Measurements from ENCODE around the gene RUBCN.

Gene RUBCN

DNA sequence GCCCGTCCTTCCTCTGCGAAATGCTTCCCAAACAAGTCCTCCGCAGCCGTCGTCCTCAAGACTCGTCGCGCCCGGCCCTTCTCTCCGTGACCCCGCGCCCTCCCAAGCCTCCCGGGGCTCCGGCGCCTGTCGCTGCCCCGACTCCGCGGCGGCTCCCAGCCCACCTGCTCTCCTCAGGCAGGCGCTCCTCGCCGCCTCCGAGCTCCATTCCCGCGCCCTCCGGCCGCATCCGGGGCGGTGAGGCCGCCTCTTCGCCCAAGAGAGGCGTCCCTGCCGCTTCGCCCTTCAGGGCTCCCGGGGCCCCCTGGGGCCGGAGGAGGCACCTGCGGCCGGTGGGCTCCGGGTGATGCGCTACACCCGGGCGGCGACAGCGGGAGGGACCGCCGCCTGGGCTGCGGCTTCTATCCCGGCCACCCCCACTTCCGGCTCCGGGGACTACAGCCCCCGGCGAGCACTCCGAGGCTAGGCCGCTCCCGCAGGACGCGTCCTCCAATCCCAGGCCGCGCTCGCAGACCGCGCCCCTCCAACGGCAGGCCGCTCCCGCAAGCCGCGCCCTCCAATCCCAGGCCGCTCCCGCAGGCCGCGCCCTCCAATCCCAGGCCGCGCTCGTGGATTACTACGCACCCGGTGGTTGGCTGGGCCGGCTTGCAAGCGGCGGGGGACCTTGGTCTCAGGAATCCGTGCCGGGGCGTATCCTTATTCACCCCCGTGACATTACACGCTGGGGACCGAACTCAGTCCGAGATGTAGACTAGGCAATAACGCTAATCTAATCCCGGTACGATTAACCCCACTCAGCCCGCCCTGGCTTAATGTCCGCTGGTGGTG lies at the start of gene RUBCN:
Gene RUBCN (minus strand): TSS at position 414 of the 828 bp plus-strand sequence. CDS start 185 bp downstream, at position 229.
- DNase-seq: peak; percentile 92

DNA sequence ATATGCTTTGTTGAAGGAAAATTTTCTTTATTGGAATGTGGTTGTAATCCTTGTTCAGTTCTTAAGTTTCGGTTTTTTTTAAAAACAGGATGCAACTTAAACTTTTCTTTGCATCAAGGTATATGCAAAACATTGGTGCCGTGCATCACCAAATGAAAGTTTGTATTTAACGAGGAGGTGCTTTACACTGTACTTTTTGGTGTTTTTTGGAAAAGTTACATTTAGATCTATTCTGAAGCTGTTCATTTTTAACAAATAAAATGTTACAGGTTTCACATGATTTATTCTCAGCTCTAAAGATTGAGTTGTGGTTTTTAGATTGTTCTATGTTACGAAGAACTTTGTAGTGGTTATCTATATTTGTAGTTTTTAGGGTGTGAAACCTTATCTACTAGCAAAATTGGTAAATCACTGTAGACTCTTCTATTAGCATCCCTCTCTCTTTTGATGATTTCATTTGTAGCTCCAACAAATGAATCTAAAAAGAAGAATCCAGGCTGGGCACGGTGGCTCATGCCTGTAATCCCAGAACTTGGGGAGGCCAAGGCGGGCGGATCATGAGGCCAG lies 47.4 kb upstream of the RUBCN start:
- no peak for DNase-seq

DNA sequence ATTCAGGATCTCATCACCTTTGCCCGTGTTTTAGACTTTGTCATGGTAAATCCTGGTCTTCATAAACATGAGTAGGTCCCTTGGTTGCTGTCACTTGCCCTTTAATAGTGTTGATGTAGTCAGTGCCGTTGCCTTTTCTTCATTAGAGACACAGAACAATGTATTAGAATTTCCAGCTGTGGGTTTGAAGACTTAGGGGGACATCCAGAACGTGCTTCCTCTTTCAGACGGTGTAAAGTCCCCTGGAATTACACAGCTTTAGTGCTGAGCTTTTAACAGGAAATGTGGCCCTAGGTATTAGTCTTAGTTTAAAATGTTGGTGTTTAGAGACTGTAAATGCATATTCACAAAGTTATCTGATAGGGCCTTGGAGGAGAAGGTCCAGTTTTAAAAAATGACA lies 45.5 kb upstream of the RUBCN start:
- no peak for DNase-seq

DNA sequence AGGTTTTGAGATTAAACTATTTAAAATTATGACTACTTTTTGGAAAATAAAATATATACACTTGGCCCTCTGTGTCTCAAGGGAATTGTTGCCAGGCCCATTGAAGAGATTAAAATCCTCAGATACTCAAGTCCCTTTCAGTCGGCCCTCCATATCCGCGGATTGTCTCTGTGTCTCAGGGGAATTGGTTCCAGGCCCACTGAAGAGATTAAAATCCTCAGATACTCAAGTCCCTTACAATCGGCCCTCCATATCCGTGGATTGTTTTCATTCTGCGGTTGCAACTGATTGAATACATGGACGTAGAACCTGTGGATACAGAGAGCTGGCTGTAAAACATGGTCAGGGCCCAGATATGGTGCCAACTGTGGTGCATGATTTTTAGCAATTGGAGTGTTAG lies 38.6 kb upstream of the RUBCN start:
- DNase-seq: no peak

DNA sequence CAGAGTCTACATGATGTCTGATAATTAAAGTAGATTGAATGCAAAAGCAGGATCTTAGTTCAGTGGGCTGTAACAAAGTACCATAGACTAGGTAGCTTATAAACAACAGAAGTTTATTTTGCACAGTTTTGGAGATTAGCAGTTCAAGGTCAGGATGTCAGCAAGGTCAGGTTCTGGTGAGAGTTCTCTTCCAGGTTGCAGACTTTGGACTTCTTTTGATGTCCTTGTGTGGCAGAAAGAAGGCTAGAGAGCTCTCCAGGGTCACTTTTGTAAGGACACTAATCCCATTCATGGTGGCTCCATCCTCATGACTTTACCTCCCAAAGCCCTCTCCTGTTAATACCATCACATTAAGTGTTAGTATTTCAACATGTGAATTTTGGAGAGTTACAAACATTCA lies 25.1 kb upstream of the RUBCN start:
- no peak for DNase-seq

DNA sequence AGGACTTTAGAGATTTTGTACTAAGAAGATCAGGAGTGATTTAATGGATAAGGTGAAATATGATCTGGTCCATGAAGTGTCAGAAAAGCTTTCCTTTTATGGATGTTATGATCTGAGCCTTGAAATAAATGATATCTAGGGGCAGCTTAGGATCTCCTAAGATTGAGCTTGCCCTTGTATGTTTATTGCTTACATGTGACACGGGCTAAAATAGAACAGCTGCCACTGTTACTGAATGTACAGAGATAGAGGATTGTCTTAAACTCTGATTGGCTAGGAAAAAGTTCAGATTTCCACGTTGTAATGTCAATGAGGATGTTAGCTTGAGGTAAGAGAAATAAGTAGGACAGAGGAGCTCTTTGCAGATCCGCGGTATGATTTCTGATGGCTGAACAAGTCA lies 21.8 kb upstream of the RUBCN start:
- DNase-seq: no peak

DNA sequence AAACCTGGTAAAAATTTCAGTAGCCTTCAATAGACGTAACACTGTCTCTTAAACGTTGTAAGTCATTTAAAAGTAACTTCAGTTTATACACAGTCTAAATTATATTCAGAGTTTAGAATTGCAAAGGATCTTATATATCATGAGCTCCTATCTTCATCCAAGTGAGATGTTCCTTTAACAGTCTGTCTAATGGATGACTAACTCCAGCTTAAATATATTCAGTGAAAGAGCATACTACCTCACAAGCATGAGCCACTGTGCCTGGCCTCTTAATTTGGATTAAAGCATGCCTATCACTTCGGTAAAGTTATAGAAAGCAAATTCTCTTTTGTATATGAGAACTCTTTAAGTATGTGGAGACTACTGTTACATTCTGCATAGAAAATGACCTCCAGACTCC lies 20.0 kb upstream of the RUBCN start:
- DNase-seq: no peak

DNA sequence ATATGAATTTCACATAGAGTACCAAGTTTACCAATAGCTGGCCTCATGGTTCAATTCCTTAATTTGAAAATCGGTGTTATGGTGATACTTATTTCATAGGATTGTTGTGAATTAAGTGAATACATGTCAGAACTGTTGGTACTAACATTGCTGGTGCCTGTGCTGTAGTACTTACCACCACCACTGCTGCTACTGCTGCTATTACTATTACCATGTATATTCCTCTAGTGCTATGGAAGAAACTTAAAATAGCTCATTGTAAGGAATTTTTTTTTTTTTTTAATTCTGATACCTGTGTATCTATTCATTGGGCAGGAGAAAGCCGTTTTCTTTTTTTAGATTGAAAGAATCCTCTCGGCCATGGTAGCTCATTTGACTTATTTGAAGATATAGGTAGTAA lies 16.6 kb upstream of the RUBCN start:
- no peak for DNase-seq

DNA sequence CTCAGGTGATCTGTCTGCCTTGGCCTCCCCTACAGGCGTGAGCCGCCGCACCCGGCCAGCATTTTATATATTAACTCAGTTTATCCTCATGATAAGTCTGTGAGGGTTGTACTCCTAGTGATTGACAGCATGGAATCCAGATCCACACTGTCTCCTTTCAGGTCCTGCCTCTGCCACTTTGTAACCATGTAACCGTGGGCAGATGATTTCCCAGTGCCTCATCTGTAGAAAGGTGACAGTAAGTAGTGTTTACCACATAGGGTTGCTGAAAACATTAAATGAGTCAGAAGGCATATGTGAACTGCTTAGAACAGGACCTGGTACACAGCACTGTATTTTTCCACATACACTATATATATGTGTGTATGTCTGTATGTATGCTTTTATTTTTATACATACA lies 15.4 kb upstream of the RUBCN start:
- DNase-seq: no peak

DNA sequence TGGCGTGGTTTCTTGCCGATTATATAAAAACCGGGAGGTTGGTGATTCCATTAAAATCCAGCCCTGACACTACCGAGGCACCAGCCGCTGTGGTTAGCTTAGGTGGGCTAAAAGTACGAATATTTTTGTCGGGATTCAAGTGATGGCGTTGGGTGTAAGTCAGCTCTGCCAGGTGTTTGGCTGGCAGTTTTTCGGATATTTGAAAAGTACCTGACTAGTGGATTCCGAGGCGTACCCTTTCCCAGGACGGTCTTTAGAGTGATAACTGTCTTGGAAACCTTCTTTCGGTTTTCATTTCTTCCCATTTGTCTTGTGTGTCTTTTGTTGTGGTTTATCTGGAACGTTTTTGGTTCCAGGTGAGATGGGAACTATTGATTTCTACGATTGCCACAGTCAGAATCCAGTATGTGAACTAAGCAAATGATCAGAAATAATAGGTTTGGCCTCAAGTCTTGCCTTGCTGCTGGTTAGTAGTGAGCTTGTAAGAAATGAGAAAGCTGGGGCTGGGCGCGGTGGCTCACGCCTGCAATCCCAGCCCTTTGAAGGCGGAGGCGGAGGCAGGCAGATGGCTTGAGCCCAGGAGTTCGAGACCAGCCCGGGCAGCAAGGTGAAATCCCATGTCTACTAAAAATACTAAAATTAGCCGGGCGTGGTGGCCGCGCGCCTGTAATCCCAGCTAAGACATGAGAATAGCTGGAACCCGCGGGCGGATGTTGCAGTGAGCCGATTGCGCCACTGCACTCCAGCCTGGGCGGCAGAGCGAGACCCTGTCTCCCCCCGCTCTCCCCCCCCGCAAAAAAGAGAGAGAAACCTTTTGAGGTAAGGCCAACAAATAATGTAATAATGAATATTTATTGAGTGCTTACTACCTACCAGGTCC lies 14.4 kb upstream of the RUBCN start:
- DNase-seq: peak; percentile 44

DNA sequence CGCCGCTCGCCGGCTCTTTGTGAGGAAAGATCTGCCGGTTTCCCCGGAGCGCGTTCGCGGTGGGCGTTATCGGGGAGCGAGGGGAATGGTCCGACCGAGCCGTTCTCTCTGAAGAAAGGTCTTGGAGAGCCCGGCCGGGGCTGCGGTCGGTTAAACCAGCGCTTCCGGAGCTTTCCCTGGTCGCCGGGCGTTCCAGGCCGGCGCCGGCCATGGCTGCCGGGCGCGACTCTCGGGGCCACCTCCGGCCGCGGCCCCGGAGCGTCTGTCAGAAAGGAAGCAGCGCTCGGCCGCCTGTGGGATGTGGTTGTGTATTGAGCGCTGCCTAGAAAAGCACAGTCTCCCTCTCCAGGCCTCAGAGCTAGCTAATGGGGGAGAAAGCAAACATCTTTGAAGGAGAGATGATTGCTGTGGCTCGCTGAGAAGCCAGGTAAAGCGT lies 13.7 kb upstream of the RUBCN start:
- DNase-seq: peak; percentile 65

DNA sequence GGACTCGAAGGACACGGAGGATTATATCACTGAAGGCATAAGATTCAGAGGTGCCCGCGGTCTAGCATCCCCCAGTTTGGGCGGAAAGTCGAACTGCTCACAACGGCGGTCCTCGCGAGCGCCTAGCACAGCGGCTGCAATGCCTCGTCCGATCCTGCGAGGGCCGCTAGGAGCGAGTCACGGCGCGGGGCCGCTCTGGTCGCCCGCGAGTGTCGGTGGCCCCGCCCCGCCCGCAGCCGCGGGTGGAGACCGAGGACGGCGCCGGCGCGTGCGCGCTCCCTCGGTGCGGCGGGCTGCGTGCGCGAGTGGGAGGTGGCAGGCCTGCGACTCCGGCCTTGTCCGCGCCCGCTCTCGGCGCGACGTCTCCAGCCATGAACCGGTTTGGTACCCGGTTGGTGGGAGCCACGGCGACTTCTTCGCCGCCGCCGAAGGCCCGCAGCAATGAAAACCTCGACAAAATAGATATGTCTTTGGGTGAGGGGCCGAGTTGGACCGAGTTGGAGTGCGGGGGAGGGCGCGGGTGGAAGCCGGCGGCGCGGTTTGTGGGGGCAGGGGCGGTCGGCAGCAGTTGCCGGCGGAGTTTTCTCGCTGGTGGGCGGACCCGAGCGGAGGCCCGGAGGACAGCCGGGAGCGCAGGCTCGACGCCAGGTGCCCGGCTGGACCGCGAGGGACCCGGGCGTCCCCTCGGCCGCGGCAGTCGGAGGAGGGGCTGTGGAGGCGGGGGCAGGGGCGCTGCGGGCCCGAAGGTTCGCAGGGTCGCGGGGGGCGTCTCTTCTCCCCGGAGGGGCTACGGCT lies 13.1 kb upstream of the RUBCN start, which contains the start of gene FYTTD1:
Gene FYTTD1 (plus strand): TSS at position 283 of the 795 bp plus-strand sequence. CDS start 89 bp downstream, at position 372.
- peak; percentile 88 for DNase-seq

DNA sequence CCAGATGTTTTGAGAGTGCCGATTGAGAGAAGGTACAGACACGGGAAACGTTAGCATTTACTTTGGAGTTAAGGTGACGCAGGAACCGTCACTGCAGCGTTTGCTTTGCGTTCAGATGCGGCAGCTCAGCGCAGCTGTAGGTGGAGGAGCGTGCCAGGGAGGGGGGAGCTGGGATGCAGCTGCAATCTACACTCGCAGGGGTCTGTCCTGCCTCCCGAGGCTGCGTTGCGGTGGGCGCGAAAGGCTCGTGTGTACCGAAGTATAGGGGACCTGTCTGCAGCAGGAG lies 12.6 kb upstream of the RUBCN start:
- no peak for DNase-seq

DNA sequence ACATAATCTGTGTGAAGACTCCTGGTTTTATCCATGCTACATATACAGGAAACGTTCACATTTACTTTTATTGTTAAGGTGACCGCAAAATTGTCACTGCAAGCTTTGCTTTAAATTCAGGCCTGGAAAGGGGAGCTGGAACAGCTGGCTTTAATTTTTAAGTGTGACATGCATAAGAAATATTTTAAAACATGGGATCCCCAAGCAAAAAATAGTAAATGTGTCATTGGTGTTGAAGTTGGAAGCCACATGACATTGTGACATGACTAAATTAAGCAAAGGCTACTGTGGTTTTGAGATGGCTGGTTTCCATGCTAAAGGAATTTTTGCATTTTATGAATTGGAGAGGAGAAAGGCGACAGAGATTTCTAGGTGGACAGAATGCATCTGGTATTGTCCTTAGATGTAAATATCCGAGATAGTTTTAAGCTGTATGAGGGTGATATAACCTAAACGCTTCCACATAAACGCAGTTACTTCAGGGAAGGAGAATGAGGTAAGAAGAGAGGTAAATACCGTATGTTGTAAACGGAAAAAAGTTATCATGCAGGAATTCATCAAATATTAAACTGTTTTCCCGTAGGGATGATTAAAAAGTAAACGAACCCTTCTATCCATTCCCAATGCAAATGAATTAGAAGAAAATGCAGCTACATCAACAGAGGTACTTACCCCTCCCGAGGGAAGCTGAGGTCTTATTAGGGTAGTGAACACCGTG lies 12.1 kb upstream of the RUBCN start:
- DNase-seq: no peak

DNA sequence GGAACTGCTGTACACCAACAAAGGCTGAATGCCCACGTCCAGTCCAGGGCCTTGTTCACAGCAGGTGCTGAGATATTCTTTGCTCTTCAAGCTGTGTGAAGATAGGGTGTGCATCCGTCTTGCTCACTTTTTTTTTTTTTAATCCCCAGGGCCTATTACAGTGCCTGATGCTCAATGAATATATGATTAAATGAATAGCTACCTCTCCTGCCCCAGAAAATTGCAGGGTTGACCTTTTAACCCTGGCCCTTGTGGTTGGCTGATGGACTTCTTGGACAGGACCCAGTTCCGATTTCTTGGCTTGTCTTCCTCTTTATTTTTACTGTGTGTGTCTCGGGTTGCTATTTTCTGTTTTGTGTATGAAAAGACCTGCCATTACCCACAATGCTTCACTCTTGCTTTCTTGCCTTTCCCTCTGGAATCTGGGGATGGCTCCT lies 10.1 kb upstream of the RUBCN start:
- DNase-seq: no peak

DNA sequence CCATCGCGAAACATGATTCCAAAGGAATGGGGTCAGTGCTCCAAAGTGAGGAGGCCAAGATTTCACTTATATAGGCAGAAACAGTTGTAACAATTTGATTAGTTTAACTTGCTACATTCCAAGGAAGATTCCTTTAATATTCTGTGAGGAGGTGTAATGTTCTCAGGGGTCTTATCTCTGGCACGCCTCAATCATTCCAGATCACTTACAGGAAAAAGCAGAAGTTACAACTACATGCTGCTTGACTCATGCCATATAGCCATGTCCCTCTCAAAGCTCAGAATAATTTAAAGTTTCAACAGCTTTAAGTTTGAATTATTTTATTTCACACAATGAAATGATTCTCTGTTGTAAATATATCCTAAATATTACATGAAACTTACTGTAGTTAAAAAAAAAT lies 9.5 kb upstream of the RUBCN start:
- no peak for DNase-seq

DNA sequence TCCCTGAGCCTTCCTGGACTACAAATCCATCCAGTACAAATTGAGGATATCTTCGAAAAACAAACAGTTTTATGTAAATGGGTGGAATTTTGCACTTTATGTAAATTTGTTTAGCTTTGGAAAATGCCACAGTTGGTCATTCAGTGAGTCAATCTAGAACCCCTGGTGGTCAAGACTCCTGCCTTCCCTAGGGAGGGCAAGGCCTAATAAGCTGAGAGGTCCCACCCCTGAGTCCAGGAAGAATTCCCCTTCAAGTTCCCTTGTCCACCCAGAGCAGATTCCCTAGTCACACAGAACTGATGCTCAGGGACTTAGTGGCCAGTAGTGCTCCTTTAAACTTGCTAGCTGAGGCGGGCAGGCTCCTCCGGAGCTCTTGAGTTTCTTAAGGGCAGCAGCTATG lies 6.1 kb upstream of the RUBCN start:
- DNase-seq: no peak

DNA sequence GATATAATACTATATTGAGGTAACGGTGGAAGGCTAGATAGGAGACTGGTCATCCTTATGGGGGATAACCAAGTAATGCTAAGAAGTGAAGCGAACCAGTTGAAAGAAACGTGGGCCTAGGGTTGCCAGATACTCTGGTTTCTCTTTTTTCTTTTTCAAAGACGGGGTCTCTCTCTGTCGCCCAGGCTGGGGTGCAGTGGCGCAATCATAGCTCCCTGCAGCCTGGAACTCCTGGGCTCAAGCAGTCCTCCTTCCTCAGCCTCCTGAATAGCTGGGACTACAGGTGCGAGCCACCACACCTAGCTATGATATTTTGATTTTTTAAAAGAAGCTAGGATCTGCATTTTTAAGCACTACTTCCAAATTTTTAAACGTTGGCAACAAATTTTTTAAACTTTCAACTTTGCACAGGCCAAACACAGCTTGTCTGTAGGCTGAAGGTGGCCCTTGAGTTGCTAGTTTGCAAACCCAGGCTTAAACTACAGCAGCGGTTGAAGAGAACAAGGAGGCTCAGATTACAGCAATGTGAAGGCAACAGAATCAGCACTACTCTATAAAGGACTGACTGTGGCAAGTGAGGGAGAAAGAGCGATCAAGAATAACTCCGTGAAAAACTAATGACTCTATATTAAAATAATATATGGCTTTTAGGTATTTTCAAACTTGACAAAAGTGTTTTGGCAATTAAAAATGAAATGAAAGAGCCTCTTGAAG lies 1.2 kb upstream of the RUBCN start:
- no peak for DNase-seq

DNA sequence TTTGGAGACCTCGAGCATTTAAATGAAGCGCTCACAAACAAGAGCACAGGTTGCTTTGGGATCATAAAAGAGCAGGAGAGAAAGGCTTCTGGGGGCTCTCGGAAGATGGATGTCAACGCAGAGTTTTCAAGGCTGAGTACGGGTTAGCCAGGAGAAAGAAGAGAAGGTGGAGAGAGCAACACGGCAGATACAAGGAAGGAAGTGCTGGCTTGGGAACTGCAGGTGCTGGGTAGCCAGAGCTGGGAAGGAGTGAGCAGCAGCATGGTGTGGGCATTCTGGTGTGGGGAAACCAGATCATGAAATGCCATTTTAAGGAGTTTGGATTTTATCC lies 580 bp upstream of the RUBCN start:
- DNase-seq: no peak

DNA sequence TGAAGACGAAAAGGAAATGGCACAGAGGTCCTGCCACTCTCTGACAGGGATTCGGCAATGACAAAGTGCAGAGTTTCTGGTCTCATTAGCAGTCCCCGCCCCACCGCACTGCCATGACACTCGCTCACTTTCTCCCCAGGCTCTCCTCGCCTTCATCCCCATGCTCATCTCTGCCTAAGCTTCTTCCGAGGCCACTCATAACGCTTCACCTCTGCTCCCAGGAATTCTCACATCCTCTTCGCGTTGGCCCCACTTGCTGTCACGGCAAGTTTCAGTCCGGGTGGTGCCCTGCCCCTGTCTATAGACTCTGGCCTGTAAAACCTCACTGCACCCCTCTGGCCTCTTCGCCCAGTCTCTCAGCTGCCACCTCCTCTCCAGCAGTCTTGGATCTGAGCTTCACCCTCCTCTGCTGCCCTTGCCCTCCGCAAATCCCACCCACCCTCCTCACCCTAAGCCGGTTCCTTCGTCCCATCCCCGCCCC lies 654 bp downstream of the RUBCN start:
- DNase-seq: peak; percentile 62

DNA sequence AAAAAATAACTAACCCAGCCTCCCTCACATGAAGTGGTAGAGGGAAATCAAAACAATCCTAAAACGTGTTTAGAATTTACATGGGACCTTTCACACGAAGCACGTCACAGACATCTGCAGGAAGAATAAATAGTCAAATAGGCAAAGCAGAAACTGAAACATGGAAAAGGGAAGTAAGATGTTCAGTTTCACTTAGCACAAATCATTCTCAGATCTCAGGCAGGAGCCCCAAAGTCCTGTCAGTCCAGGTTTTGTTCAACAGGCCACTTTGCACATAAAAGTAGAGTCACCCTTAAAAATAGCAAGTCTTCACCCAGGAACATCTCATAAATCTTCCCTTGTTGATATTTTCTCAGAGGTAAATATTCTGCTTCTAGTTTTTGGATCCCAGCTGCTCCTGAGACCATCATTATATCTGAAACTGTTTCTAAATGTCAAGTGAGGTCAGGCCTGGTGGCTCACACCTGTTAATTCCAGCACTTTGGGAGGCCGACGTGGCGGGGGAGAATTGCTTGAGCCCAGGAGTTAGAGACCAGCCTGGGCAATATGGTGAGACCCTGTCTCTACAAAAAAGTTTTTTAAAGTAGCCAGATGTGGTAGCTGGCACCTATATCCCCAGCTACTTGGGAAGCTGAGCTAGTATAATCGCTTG lies 1.9 kb downstream of the RUBCN start:
- DNase-seq: no peak

Measured in activated CD4-positive, CD25-positive, alpha-beta regulatory T cell treated with anti-CD3 and anti-CD28 coated beads, Interleukin-2, amount 50 U/mL, for 72 hours (primary cell).